GM12872 (cell line): ENCODE results near the gene ZBTB20.

Experiments used
- TF ChIP-seq, protein P1 (sequence below): IDR thresholded peaks from 3 replicates; pipeline ENCODE4 v1.5.1; 2011; ENCODE audit warnings: low read depth, mild to moderate bottlenecking, low read length, moderate library complexity; ENCODE audit not compliant: insufficient read depth

ZBTB20 gene

DNA sequence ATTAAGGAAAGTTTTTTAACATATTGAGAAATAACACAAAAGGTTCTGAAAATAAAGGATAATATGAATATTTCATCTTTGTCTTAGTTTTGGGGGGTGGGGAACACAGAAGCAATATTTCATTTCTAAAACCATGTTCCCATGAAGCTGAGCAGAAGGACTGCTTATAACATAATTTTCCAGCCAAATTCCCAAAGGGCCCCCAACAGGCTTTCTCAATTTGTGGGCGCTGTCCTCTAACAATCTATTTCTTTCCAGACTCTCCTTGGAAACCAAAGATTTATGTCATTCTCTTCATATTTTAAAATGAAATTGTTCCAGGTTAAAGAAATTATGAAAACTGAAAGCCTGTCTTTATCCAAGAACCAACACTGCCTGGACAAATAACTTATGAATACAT lies 273.5 kb downstream of the ZBTB20 start:
- TF ChIP-seq, protein P1, sequence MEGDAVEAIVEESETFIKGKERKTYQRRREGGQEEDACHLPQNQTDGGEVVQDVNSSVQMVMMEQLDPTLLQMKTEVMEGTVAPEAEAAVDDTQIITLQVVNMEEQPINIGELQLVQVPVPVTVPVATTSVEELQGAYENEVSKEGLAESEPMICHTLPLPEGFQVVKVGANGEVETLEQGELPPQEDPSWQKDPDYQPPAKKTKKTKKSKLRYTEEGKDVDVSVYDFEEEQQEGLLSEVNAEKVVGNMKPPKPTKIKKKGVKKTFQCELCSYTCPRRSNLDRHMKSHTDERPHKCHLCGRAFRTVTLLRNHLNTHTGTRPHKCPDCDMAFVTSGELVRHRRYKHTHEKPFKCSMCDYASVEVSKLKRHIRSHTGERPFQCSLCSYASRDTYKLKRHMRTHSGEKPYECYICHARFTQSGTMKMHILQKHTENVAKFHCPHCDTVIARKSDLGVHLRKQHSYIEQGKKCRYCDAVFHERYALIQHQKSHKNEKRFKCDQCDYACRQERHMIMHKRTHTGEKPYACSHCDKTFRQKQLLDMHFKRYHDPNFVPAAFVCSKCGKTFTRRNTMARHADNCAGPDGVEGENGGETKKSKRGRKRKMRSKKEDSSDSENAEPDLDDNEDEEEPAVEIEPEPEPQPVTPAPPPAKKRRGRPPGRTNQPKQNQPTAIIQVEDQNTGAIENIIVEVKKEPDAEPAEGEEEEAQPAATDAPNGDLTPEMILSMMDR: no peak

DNA sequence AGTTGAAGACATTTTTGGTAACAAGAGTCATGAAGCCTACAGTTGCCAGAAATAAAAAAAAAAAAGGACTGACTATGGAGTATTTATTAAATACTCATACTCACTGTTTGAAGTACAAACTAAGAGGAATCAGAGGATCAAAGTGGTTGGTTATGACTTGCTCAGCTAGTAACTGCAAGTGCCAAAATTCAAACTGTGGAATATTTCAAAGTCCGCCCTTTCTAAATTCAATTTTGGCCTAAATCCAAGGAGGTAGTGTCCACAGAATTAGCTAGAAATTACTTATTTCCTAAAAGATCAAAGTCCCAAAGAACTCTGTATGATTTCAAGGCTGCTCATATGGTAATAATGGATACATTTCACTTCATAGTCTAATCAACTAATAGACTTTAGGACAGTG lies 274.5 kb downstream of the ZBTB20 start:
- TF ChIP-seq, protein P1: no peak

DNA sequence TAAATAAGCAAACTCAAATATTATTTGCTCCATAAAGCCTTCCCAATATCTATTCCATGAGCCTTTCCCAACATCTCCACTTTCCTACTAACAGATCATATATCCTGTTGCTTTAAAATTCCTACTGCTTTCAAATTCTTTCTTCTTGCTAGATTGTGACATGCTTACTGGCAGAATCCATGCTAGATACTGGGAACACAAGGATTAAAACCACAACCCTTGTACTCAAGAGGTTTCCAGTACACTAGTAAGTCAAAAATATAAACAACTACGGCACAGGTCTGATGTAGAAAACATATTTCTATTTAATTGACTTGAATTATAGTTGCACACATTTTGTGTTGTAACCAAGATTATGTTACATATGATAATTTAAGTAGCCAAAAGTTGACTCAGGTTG lies 275.0 kb downstream of the ZBTB20 start:
- TF ChIP-seq, protein P1: no peak

DNA sequence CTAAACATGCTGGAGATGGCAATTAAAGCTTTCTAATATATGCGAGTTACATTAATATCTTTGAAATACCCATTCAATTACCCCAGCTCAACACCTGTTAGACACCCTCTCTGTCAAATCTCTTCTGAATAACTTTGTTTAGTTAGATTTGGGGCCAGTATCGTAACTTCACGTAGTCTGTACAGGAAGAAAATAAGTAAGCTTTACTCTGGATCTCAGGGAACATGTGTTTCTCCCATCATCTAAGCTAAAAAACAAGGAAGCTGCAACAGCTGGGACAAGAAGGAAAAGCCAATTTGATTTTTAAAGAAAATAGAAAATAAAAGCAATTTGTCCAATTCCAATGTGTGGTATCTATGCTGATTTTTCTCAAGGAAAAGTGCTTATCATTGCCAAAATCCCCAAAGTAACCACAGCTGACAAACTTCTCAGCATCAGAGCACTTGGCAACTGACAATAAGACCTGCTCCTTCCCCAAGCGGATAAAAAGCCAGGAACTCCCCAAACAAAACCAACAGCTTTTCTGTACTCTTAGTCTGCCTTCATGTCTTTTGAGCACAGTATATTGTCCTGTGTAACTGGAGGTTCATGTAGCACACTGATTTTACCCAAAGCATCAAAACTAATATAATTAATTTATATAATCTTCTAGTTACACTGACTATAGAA lies 279.1 kb downstream of the ZBTB20 start:
- TF ChIP-seq, protein P1: no peak

DNA sequence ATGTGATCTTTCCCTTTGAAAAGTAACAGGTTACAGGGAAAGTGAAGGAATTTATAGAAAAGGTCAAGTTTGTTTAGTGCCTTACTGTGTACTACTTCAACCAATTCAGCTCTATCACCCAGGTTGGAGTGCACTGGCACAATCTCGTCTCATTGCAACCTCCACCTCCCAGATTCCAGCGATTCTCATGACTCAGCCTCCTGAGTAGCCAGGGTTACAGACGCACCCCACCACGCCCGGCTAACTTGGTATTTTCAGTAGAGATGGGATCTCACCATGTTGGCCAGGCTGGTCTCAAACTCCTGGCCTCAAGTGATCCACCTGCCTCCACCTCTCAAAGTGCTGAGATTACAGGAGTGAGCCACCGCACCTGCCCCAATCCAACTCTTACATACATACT lies 279.7 kb downstream of the ZBTB20 start:
- TF ChIP-seq, protein P1: no peak

DNA sequence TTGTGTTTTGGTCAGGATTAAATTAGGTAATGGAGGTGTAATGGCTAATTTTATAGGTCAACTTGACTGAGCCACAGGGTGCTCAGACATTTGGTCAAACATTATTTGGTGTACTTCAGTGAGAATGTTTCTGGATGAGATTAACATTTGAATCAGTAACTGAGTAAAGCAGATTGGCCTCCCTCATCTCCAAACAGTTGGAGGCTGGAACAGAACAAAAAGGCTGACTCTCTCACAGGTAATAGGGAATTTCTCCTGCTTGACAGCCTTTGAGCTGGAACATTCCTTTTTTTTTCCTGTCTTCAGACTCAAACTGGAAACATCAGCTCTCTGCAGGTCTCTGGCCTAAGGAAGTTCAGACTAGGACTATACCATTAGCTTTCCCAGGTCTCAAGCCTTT lies 280.7 kb downstream of the ZBTB20 start:
- TF ChIP-seq, protein P1: no peak

DNA sequence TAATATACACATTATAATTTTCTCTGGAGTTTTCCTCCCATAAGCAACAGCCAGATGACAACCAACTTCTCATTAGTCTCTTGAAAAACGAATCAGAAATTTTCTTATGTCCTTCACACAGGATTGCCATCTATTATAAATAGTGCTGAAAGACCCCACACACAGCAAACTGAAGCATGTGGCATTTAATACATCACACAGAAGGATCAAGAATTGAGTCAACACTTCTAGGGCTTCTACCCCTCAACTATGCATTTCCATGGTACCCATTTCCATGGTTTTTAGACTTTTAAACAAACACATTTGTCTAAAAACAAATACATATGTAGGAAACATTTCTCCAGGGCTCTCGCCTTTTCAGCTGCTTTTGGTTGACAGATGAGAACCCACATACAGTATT lies 282.1 kb downstream of the ZBTB20 start:
- TF ChIP-seq, protein P1: no peak

DNA sequence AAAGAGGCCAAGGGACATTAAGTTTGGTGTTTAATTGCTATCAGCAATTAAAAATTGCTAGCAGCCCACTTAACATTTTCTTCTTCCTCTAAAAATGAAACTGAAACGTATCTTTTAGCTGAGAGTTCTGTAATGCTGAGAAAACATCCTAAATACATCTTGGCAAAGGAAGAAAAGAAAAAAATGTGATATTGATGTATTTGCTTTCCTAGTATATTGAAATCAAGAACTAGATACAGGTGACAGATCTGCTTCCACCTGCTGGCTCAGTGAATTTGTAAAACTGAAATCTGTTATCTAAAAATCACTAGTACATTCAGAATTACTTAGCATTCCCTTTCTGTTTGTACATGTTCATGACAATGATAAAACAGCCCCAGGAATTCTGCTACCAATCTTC lies 283.2 kb downstream of the ZBTB20 start:
- TF ChIP-seq, protein P1: no peak
